ENCODE results near the gene SMIM28. TPM values are rescaled to one million over a fixed set of nuclear protein-coding genes. Genes with fewer than 3 reads are reported as not detected.

The SMIM28 gene
- total and polyA plus RNA-seq, 2 donors (not counting 1 experiment from before 2014, with no cell fraction given) = not detected

DNA sequence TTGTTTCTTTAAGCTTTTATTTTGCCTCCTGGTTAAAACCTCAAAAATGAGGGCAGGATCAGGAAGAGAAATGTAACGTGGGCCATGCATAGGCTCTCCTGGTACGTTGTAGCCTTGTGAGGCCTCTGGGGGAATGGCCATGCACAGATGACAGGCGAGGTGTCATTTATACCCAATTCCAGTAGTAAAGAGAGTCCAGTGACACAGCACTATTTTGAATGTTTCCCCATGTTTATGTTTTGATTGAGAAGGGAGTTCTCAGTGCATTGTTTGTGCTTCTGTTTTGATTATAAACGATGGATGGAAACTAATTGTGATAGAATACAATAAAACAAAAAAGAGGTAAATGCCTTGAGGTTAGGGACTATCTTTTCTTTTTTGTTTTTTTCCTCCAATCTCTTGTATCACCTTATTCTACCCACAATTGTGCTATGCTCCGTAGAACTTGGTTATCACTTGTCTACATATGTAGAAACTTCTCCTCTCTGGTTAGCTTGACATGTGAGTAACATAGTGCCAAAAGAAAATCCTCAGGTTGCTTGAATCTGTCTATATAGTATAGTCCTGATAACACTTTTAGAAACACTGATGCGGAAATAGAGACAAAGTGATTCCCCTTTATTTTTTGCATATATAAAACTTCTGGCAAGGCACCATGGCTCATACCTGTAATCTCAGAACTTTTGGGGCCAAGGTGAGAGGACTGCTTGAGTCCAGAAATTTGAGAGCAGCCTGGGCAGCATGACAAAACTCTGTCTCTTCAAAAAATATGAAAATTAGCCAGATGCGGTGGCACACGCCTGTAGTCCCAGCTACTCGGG, 6.9 kb upstream of the SMIM28 start:
- Histone ChIP-seq H3K79me2 (ENCODE audit: control insufficient read depth, insufficient read depth, low read length) (no peaks in the 10 kb centered on the region), H3K9me3 (ENCODE audit: control insufficient read depth, insufficient read depth, low read depth, low read length) (no peaks in the 10 kb centered on the region), H4K20me1 (ENCODE audit: control insufficient read depth, extremely low read depth, insufficient read depth, low read length) (no peaks in the 10 kb centered on the region), H3K4me2 (ENCODE audit: extremely low read depth, insufficient read depth, low read length) (no peak overlapping the region), H3K27me3 (ENCODE audit: control insufficient read depth, insufficient read depth, low read length) (no peaks in the 10 kb centered on the region), H3K27ac (ENCODE audit: insufficient read depth, low read length) (no peak overlapping the region), H2AFZ (ENCODE audit: low read length) (no peak overlapping the region), H3K4me3 (replicated peaks in 1 of 4; ENCODE audit: control extremely low read depth in 1 of 4, insufficient read depth in 1 of 4, low read depth in 3 of 4, low read length in 4 of 4) (no peak overlapping the region), H3K36me3 (ENCODE audit: control insufficient read depth, insufficient read depth, low read length) (no peaks in the 10 kb centered on the region), H3K4me1 (ENCODE audit: control insufficient read depth, extremely low read depth, insufficient read depth, low read length) (no peaks in the 10 kb centered on the region), H3K9ac (ENCODE audit: insufficient read depth, low read length) (no peak overlapping the region)
- TF ChIP-seq EZH2 (IDR thresholded peaks at IDR 0.05; ENCODE audit: low read length, missing control alignments) = no peak
- TF ChIP-seq, protein P1, sequence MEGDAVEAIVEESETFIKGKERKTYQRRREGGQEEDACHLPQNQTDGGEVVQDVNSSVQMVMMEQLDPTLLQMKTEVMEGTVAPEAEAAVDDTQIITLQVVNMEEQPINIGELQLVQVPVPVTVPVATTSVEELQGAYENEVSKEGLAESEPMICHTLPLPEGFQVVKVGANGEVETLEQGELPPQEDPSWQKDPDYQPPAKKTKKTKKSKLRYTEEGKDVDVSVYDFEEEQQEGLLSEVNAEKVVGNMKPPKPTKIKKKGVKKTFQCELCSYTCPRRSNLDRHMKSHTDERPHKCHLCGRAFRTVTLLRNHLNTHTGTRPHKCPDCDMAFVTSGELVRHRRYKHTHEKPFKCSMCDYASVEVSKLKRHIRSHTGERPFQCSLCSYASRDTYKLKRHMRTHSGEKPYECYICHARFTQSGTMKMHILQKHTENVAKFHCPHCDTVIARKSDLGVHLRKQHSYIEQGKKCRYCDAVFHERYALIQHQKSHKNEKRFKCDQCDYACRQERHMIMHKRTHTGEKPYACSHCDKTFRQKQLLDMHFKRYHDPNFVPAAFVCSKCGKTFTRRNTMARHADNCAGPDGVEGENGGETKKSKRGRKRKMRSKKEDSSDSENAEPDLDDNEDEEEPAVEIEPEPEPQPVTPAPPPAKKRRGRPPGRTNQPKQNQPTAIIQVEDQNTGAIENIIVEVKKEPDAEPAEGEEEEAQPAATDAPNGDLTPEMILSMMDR (conservative IDR thresholded peaks at IDR 0.05 in 1 of 2, IDR thresholded peaks at IDR 0.05 in 1 of 2; ENCODE audit: low read depth in 1 of 2, low read length in 2 of 2) = no peak
- DNase-seq (ENCODE audit: low read depth in 2 of 2) = no peak

GRCh38 chr6:138371452-138371711, 6.3 kb upstream of the SMIM28 start:
- DNase-seq (ENCODE audit: low read depth in 2 of 2) = no peak
- Histone ChIP-seq H3K9ac (ENCODE audit: insufficient read depth, low read length) (no peak overlapping the region), H2AFZ (ENCODE audit: low read length) (no peak overlapping the region), H3K9me3 (ENCODE audit: control insufficient read depth, insufficient read depth, low read depth, low read length) (no peaks in the 10 kb centered on the region), H3K27me3 (ENCODE audit: control insufficient read depth, insufficient read depth, low read length) (no peaks in the 10 kb centered on the region), H3K79me2 (ENCODE audit: control insufficient read depth, insufficient read depth, low read length) (no peaks in the 10 kb centered on the region), H3K4me3 (replicated peaks in 1 of 4; ENCODE audit: control extremely low read depth in 1 of 4, insufficient read depth in 1 of 4, low read depth in 3 of 4, low read length in 4 of 4) (no peak overlapping the region), H3K4me1 (ENCODE audit: control insufficient read depth, extremely low read depth, insufficient read depth, low read length) (no peaks in the 10 kb centered on the region), H3K36me3 (ENCODE audit: control insufficient read depth, insufficient read depth, low read length) (no peaks in the 10 kb centered on the region), H3K27ac (ENCODE audit: insufficient read depth, low read length) (no peak overlapping the region), H4K20me1 (ENCODE audit: control insufficient read depth, extremely low read depth, insufficient read depth, low read length) (no peaks in the 10 kb centered on the region), H3K4me2 (ENCODE audit: extremely low read depth, insufficient read depth, low read length) (no peak overlapping the region)
- TF ChIP-seq, protein P1 (conservative IDR thresholded peaks at IDR 0.05 in 1 of 2, IDR thresholded peaks at IDR 0.05 in 1 of 2; ENCODE audit: low read depth in 1 of 2, low read length in 2 of 2) = no peak
- TF ChIP-seq EZH2 (IDR thresholded peaks at IDR 0.05; ENCODE audit: low read length, missing control alignments) = no peak

DNA sequence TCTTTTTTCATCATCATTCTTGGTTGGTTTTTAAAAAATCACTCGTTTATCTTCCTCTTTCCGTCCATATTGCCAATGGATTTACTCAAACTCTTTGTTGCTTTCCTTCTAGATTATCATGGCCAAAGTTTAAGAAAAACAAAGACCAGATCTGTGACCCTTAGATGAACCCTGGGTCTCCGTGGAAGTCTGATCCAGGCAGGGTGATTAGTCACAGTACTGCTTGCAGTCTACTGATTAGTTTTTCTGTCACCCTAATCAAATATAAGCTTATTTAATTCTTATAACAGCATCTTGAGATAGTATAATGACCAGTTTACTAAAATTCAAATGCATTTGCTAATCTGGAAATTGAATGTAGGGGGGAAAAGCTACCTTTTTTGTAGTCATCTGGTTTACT, 6.0 kb upstream of the SMIM28 start:
- no peak overlapping the region for H3K27ac ChIP-seq (ENCODE audit: insufficient read depth, low read length)
- H3K27me3 ChIP-seq (ENCODE audit: control insufficient read depth, insufficient read depth, low read length) = no peaks in the 10 kb centered on the region
- no peaks in the 10 kb centered on the region for H3K9me3 ChIP-seq (ENCODE audit: control insufficient read depth, insufficient read depth, low read depth, low read length)
- TF ChIP-seq, protein P1 (conservative IDR thresholded peaks at IDR 0.05 in 1 of 2, IDR thresholded peaks at IDR 0.05 in 1 of 2; ENCODE audit: low read depth in 1 of 2, low read length in 2 of 2) = no peak
- TF ChIP-seq EZH2 (IDR thresholded peaks at IDR 0.05; ENCODE audit: low read length, missing control alignments) = no peak
- H4K20me1 ChIP-seq (ENCODE audit: control insufficient read depth, extremely low read depth, insufficient read depth, low read length) = no peaks in the 10 kb centered on the region
- H3K4me2 ChIP-seq (ENCODE audit: extremely low read depth, insufficient read depth, low read length) = no peak overlapping the region
- no peaks in the 10 kb centered on the region for H3K36me3 ChIP-seq (ENCODE audit: control insufficient read depth, insufficient read depth, low read length)
- no peak overlapping the region for H3K4me3 ChIP-seq (replicated peaks in 1 of 4; ENCODE audit: control extremely low read depth in 1 of 4, insufficient read depth in 1 of 4, low read depth in 3 of 4, low read length in 4 of 4)
- H3K4me1 ChIP-seq (ENCODE audit: control insufficient read depth, extremely low read depth, insufficient read depth, low read length) = no peaks in the 10 kb centered on the region
- no peak overlapping the region for H2AFZ ChIP-seq (ENCODE audit: low read length)
- no peaks in the 10 kb centered on the region for H3K79me2 ChIP-seq (ENCODE audit: control insufficient read depth, insufficient read depth, low read length)
- peak in 1 of 2 donors; percentile 49 for DNase-seq (ENCODE audit: low read depth in 2 of 2)
- H3K9ac ChIP-seq (ENCODE audit: insufficient read depth, low read length) = no peak overlapping the region

Measured in fibroblast of lung (primary cell).